ENCODE data around the gene MAVS.
"Not testable (repeated sequence)": the region's sequence is repeated elsewhere in the genome, so short reads cannot be mapped to it uniquely, and the experiment has no call there.

Gene MAVS

GRCh38 chr20:3857405-3857804 lies 10.8 kb downstream of the MAVS start:
- DNase-seq: no peak

DNA sequence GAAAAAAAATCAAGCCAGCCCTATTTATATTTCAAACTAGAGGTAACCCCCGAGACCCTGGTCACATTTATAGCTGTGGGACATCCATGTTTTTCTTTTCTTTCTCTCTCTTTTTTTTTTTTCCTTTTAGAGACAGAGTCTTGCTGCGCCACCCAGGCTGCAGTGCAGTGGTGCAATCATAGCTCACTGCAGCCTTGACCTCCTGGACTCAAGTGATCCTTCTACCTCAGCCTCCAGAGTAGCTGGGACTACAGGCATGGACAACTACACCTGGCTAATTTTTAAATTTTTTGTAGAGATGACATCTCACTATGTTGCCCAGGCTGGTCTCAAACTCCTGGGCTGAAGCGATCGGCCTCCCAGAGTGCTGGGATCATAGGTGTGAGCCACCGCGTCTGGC lies 12.1 kb downstream of the MAVS start:
- DNase-seq: no peak

- DNase-seq: no peak
Observed at GRCh38 chr20:3861191-3861590, 14.6 kb downstream of the MAVS start.

- no peak for DNase-seq
Observed at GRCh38 chr20:3862333-3862732, 15.7 kb downstream of the MAVS start.

DNA sequence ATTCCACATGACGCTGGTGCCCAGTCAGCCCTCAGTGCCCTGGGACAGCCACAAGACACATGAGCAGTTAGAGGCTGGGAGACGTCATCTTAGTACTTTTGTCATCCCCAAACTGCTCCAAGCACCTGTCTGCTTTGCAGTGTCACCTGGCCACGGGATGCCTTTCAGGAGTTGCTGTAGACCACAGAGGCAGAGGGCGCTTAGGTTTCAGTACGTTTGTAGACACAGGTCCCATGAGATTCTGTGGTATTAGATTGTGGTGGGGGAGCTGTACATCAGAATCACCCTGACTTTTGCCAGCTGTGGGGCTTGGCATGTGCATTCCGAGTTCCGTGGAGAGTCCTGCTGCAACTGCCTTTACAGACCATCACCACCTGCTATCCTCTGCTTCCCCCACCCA lies 16.7 kb downstream of the MAVS start:
- no peak for DNase-seq

GRCh38 chr20:3864518-3864917 lies 17.9 kb downstream of the MAVS start:
- DNase-seq: no peak

GRCh38 chr20:3865152-3865886 lies 18.7 kb downstream of the MAVS start:
- no peak for DNase-seq

GRCh38 chr20:3865887-3866407 lies 19.3 kb downstream of the MAVS start:
- no peak for DNase-seq

- no peak for DNase-seq
Observed at GRCh38 chr20:3866464-3866863, 19.8 kb downstream of the MAVS start.

GRCh38 chr20:3867802-3868201 lies 21.2 kb downstream of the MAVS start:
- no peak for DNase-seq

DNA sequence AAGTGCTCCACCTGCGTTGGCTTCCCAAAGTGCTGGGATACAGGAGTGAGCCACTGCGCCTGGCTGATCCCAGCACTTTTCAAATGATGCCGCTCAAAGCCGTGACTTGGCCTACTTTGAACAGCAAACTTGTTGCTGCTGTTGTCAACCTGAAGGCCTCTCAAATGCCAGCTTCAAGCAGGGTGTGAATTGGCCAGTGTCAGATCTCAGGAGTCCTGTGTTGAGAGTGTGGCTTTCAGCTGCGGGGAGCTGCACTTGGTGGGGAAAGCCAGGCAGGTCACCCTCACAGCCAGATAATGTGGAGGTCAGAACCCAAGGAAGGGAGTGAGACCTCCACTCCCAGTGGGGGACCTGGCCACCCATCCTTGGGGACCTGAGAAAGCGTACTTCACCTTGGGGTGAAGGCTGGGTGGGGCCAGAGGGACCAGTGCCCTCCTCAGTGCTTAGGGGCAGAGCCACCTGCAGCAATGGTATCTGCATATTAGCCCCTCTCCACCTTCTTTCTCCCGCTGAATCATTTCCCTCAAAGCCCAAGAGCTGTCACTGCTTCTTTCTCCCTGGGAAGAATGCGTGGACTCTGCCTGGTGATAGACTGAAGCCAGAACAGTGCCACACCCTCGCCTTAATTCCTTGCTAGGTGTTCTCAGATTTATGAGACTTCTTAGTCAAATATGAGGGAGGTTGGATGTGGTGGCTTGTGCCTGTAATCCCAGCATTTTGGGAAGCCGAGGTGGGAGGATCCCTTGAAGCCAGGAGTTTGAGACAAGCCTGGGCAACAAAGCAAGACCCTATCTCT lies 23.4 kb downstream of the MAVS start:
- no peak for DNase-seq

DNA sequence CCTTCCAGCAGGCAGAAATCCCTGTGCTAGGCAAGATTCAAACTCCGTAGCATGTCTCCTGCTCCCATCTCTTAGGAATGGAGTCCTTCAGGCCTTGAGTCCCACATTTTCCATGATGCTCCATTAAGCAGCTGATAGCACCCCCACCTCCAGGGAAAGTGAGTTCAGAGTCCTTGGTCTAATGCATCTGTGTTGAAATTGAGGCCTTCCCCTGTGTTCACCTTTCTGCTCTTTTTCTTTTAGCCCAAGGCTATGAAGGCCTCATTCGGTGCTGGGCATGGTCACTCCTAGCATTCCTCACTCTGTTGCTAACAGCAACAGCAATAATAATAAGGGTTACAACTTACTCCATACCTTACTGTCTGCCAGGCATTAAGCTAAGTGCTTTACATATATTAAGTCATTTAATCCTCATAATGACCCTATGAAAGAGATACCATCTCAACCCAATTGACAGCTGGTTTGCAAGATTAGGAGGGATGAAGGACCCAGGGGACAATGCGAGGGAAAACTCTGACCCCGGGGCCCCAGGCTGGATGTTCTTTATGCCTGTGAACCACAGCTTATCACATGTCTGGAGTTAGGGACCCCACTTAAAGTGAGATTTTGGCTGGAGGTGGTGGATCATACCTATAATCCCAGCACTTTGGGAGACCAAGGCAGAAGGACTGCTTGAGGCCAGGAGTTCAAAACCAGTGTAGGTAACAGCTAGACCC lies 25.1 kb downstream of the MAVS start:
- DNase-seq: no peak

- DNase-seq: no peak
Observed at GRCh38 chr20:3873507-3873906, 26.9 kb downstream of the MAVS start.

- DNase-seq: no peak
Observed at GRCh38 chr20:3874194-3874844, 27.7 kb downstream of the MAVS start.

GRCh38 chr20:3875378-3875974 lies 28.8 kb downstream of the MAVS start:
- DNase-seq: no peak

DNA sequence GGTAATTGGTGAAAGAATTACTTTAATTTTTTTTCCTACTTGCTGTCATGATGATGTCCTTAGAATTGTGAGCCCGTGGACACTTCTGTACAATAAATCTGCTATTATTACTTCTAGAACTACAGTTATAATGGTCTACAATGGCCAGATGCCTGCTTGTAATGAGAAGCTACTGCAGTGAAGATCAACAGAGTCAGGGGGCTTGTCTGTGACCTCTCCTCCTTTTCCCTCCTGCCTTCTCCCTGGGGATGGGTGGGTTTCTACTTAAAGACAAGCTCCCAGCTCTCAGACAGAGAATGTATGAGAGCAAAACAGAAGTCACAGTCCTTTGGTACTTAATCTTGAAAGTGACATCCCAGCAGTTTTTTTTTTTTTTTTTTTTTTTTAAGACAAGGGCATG lies 29.4 kb downstream of the MAVS start:
- DNase-seq: no peak

GRCh38 chr20:3876676-3877075 lies 30.0 kb downstream of the MAVS start:
- DNase-seq: no peak

DNA sequence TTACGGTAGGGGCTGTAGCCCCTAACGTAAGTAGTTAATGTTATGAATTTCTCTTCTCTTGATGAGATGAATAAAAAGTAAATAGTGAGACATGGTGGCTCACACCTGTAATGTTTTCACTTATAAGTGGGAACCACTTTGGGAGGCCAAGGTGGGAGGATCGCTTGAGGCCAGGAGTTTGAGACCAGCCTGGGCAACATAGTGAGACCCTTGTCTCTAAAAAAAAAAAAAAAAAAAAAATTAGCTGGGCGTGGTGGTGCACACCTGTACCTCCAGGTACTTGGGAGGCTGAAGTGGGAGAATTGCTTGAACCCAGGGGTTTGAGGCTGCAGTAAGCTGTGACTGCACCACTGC lies 32.3 kb downstream of the MAVS start:
- DNase-seq: not testable (repeated sequence)

GRCh38 chr20:3885715-3886114 lies 39.1 kb downstream of the MAVS start:
- DNase-seq: no peak

DNA sequence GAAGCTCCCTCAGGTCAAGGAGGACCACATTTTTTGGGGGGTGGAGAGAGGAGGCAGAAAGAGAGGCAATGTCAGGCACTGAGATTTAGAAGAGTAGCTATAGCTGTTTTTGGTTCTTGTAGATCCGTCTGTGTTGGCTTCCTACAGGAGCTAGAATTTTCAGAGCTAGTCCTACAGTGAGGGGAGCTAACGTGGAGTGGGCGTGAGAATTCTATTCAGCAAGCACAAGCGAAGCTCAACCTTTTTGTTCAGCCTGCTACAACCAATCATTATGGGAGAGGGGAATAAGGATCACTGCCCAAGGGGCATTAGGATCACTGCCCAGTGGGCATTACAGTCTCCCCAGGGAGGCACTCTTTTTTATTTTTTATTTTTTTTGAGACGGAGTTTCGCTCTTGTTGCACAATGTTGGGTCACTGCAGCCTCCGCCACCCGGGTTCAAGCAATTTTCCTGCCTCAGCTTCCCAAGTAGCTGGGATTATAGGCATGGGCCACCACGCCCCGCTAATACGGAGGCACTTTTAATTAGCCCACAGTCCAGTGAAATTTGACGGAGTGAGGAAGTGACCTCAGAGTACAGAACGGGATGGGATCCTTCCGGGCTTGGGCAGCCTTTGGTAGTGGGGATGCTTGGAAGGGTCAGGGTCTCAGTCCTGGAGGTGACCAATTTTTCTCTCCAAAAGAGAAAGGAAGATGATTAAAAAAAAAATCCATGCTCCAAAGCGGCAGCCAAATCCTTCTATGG lies 41.4 kb downstream of the MAVS start:
- no peak for DNase-seq

GRCh38 chr20:3888622-3889488 lies 42.2 kb downstream of the MAVS start, which contains the start of gene PANK2:
Gene PANK2 (plus strand): TSS chr20:3889387.
- peak; percentile 96 for DNase-seq

All from T1000 (cell line).